HL-60 (cell line): Measurements from ENCODE around the gene CACNG4.

ENCODE experiments used
- GABPA ChIP-seq: IDR thresholded peaks from 2 replicates; pipeline ENCODE4 v1.6.1; 2012; ENCODE audit warnings: low read depth
- POLR2AphosphoS5 ChIP-seq: IDR thresholded peaks from 2 replicates; pipeline ENCODE4 v1.6.1; 2012; ENCODE audit warnings: low read depth
- SPI1 ChIP-seq: IDR thresholded peaks from 2 replicates; pipeline ENCODE4 v1.6.1; 2012; ENCODE audit warnings: low read depth, mild to moderate bottlenecking, borderline replicate concordance
- TF ChIP-seq, protein P1 (sequence below): IDR thresholded peaks from one replicate; pipeline ENCODE4 v1.5.1; 2011; ENCODE audit warnings: low read length, control low read depth, inconsistent platforms; ENCODE audit not compliant: insufficient read depth

- TF ChIP-seq, protein P1, sequence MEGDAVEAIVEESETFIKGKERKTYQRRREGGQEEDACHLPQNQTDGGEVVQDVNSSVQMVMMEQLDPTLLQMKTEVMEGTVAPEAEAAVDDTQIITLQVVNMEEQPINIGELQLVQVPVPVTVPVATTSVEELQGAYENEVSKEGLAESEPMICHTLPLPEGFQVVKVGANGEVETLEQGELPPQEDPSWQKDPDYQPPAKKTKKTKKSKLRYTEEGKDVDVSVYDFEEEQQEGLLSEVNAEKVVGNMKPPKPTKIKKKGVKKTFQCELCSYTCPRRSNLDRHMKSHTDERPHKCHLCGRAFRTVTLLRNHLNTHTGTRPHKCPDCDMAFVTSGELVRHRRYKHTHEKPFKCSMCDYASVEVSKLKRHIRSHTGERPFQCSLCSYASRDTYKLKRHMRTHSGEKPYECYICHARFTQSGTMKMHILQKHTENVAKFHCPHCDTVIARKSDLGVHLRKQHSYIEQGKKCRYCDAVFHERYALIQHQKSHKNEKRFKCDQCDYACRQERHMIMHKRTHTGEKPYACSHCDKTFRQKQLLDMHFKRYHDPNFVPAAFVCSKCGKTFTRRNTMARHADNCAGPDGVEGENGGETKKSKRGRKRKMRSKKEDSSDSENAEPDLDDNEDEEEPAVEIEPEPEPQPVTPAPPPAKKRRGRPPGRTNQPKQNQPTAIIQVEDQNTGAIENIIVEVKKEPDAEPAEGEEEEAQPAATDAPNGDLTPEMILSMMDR: no peak
- TF ChIP-seq GABPA: no peak
- TF ChIP-seq POLR2AphosphoS5: no peak
- TF ChIP-seq SPI1: no peak
Observed at GRCh38 chr17:66970140-66970539, 5.6 kb downstream of the CACNG4 start.
